DND-41 (cell line): Measurements from ENCODE around the gene DAB1.

ENCODE experiments used
- EZH2 ChIP-seq: IDR thresholded peaks from 3 replicates; pipeline ENCODE4 v1.6.1; 2012; ENCODE audit warnings: borderline replicate concordance, low read depth, mild to moderate bottlenecking, moderate library complexity, low read length, inconsistent platforms; ENCODE audit not compliant: severe bottlenecking
- TF ChIP-seq, protein P1 (sequence below): IDR thresholded peaks from 2 replicates; pipeline ENCODE4 v1.5.1; 2012; ENCODE audit warnings: borderline replicate concordance, low read length, moderate library complexity, mild to moderate bottlenecking; ENCODE audit not compliant: poor library complexity, severe bottlenecking; ENCODE audit errors: extremely low read depth

DNA sequence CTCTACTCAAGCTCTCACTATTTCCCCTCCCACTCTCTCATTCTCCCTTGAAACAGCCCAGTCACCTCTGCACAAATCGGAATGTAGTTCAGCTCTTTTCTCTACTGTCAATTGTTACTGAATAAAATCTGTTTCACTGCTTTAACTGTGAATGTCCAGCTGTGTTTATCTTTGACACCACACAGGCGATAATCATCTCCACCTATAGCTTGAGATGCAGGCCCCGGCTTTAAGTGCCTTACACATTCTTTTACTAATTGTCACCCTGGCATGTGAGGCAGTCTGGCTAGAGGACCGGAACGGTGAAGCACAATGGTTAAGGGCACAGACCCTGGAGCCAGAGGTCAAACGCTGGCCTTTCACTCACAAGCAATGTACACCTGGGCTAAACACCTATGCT, 335.2 kb downstream of the DAB1 start:
- TF ChIP-seq, protein P1, sequence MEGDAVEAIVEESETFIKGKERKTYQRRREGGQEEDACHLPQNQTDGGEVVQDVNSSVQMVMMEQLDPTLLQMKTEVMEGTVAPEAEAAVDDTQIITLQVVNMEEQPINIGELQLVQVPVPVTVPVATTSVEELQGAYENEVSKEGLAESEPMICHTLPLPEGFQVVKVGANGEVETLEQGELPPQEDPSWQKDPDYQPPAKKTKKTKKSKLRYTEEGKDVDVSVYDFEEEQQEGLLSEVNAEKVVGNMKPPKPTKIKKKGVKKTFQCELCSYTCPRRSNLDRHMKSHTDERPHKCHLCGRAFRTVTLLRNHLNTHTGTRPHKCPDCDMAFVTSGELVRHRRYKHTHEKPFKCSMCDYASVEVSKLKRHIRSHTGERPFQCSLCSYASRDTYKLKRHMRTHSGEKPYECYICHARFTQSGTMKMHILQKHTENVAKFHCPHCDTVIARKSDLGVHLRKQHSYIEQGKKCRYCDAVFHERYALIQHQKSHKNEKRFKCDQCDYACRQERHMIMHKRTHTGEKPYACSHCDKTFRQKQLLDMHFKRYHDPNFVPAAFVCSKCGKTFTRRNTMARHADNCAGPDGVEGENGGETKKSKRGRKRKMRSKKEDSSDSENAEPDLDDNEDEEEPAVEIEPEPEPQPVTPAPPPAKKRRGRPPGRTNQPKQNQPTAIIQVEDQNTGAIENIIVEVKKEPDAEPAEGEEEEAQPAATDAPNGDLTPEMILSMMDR, result no peak
- no peak for TF ChIP-seq EZH2
